ENCODE measurements around the gene GPBP1. TPM values are rescaled to one million over a fixed set of nuclear protein-coding genes. Genes with fewer than 3 reads are reported as not detected.

GPBP1 gene
- total RNA-seq, 1 donor, result 56.8 TPM

DNA sequence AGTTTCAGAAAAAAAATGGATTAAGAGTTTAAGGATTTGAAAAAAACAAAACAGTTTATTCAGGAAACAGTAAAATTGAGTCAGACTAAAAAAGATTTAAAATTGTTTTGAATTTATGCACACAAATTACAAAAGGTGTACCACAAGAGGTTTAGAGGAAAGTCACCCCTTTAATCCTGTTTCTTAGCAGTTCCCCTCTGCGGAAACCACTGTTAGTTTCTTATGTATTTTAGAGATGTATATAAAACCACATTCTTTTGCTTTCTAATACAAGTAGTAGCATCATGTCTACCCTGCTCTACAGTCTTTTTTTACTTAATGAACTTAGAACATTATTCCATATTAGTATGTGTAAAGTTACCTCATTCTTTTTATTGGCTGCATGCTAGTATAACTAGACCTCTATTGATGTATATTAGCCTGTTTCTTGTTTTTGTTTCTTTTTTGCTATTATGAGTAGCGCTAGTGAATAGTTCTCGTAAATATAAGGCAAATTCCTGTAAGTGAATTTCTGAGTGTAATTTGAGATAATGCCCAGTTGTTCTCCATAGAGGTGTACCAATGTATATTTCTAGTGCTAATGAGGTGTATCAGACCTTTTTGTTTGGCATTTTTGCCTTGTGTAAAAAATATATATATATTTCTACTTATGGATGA, 20.0 kb downstream of the GPBP1 start:
- Histone ChIP-seq H3K27ac (ENCODE audit: low read depth, low read length) (no peak overlapping the region), H3K4me3 (ENCODE audit: insufficient read depth, low read length) (no peak overlapping the region), H2AFZ (ENCODE audit: low read length) (no peak overlapping the region), H3K36me3 (ENCODE audit: insufficient read depth, low read length) (peaks cover 7% of the 10 kb centered on the region), H3K79me2 (ENCODE audit: insufficient read depth, low read length) (peaks cover 97% of the 10 kb centered on the region), H3K4me1 (ENCODE audit: insufficient read depth, low read length) (no peaks in the 10 kb centered on the region), H3K27me3 (ENCODE audit: insufficient read depth, low read length) (no peaks in the 10 kb centered on the region), H3K9me3 (ENCODE audit: low read depth, low read length) (no peaks in the 10 kb centered on the region), H3K4me2 (ENCODE audit: insufficient read depth, low read length) (no peak overlapping the region), H4K20me1 (ENCODE audit: insufficient read depth, low read length) (peaks cover 34% of the 10 kb centered on the region)
- no peak for DNase-seq (ENCODE audit: insufficient read length, low spot score, missing footprints)
- TF ChIP-seq, protein P1, sequence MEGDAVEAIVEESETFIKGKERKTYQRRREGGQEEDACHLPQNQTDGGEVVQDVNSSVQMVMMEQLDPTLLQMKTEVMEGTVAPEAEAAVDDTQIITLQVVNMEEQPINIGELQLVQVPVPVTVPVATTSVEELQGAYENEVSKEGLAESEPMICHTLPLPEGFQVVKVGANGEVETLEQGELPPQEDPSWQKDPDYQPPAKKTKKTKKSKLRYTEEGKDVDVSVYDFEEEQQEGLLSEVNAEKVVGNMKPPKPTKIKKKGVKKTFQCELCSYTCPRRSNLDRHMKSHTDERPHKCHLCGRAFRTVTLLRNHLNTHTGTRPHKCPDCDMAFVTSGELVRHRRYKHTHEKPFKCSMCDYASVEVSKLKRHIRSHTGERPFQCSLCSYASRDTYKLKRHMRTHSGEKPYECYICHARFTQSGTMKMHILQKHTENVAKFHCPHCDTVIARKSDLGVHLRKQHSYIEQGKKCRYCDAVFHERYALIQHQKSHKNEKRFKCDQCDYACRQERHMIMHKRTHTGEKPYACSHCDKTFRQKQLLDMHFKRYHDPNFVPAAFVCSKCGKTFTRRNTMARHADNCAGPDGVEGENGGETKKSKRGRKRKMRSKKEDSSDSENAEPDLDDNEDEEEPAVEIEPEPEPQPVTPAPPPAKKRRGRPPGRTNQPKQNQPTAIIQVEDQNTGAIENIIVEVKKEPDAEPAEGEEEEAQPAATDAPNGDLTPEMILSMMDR (IDR thresholded peaks at IDR 0.05; ENCODE audit: extremely low read depth, low read depth, low read length), result no peak

DNA sequence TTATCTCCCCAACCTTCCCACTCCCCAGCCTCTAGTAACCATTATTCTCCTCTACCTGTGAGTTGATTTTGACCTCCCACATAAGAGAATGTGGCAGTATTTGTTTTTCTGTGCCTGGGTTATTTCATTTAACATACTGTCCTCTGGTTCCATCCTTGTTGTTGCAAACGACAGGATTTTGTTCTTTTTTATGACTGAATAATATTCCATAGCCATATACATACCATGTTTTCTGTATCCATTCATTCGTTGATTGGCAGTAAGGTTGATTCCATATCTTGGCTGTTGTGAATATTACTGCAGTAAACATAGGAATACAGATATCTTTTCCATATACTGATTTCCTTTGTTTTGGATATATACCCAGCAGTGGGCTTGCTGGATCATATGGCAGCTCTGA, 20.8 kb downstream of the GPBP1 start:
- Histone ChIP-seq H3K4me3 (ENCODE audit: insufficient read depth, low read length) (no peak overlapping the region), H3K4me2 (ENCODE audit: insufficient read depth, low read length) (no peak overlapping the region), H3K4me1 (ENCODE audit: insufficient read depth, low read length) (no peaks in the 10 kb centered on the region), H3K27me3 (ENCODE audit: insufficient read depth, low read length) (no peaks in the 10 kb centered on the region), H2AFZ (ENCODE audit: low read length) (no peak overlapping the region), H3K27ac (ENCODE audit: low read depth, low read length) (no peak overlapping the region), H3K9me3 (ENCODE audit: low read depth, low read length) (no peaks in the 10 kb centered on the region), H3K36me3 (ENCODE audit: insufficient read depth, low read length) (peaks cover 7% of the 10 kb centered on the region), H4K20me1 (ENCODE audit: insufficient read depth, low read length) (peaks cover 34% of the 10 kb centered on the region), H3K79me2 (ENCODE audit: insufficient read depth, low read length) (peaks cover 96% of the 10 kb centered on the region)
- TF ChIP-seq, protein P1 (IDR thresholded peaks at IDR 0.05; ENCODE audit: extremely low read depth, low read depth, low read length), result no peak
- no peak for DNase-seq (ENCODE audit: insufficient read length, low spot score, missing footprints)

DNA sequence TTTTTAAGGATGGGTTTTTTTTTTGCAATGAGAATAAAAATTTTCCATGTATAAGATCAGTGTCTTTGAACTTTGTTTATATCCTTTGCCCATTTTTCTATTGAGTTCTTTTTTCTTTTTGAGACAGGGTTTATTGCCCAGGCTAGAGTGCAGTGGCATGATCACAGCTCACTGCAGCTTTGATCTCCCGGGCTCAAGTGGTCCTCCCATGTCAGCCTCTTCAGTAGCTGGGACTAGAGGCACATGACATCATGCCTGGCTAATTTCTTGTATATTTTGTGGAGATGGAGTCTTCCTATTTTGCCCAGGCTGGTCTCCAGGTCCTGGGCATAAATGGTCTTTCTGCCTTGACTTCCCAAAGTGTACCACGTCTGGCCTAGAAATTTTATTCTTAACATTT, 21.2 kb downstream of the GPBP1 start:
- no peak overlapping the region for H3K27ac ChIP-seq (ENCODE audit: low read depth, low read length)
- peaks cover 7% of the 10 kb centered on the region for H3K36me3 ChIP-seq (ENCODE audit: insufficient read depth, low read length)
- H2AFZ ChIP-seq (ENCODE audit: low read length), result no peak overlapping the region
- no peak for DNase-seq (ENCODE audit: insufficient read length, low spot score, missing footprints)
- no peaks in the 10 kb centered on the region for H3K4me1 ChIP-seq (ENCODE audit: insufficient read depth, low read length)
- H3K79me2 ChIP-seq (ENCODE audit: insufficient read depth, low read length), result peaks cover 96% of the 10 kb centered on the region
- H3K4me3 ChIP-seq (ENCODE audit: insufficient read depth, low read length), result no peak overlapping the region
- no peaks in the 10 kb centered on the region for H3K27me3 ChIP-seq (ENCODE audit: insufficient read depth, low read length)
- H3K9me3 ChIP-seq (ENCODE audit: low read depth, low read length), result no peaks in the 10 kb centered on the region
- H4K20me1 ChIP-seq (ENCODE audit: insufficient read depth, low read length), result peaks cover 30% of the 10 kb centered on the region
- TF ChIP-seq, protein P1 (IDR thresholded peaks at IDR 0.05; ENCODE audit: extremely low read depth, low read depth, low read length), result no peak
- H3K4me2 ChIP-seq (ENCODE audit: insufficient read depth, low read length), result no peak overlapping the region

DNA sequence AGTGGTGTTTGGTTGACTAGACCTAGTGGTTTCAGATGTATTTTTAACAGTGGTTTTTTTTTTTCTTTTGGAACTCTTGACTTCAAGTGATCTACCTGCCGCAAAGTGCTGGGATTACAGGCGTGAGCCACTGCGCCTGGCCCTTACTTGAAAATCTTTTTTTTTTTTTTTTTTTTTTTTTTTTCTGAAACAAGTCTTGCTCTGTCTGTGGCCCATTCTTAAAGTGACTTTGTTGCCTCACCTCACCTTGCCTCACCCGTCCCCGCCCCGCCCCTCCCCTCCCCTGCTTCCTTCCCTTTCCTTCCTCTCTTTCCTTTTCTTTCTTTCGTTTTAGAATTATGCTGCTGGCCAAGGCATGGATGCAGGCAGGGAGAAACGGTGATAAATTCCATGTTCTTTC, 26.0 kb downstream of the GPBP1 start:
- Histone ChIP-seq H3K27me3 (ENCODE audit: insufficient read depth, low read length) (no peaks in the 10 kb centered on the region), H3K4me1 (ENCODE audit: insufficient read depth, low read length) (no peaks in the 10 kb centered on the region), H2AFZ (ENCODE audit: low read length) (no peak overlapping the region), H3K79me2 (ENCODE audit: insufficient read depth, low read length) (peaks cover 96% of the 10 kb centered on the region), H4K20me1 (ENCODE audit: insufficient read depth, low read length) (peaks cover 33% of the 10 kb centered on the region), H3K4me2 (ENCODE audit: insufficient read depth, low read length) (no peak overlapping the region), H3K27ac (ENCODE audit: low read depth, low read length) (no peak overlapping the region), H3K4me3 (ENCODE audit: insufficient read depth, low read length) (no peak overlapping the region), H3K36me3 (ENCODE audit: insufficient read depth, low read length) (no peaks in the 10 kb centered on the region), H3K9me3 (ENCODE audit: low read depth, low read length) (no peaks in the 10 kb centered on the region)
- TF ChIP-seq, protein P1 (IDR thresholded peaks at IDR 0.05; ENCODE audit: extremely low read depth, low read depth, low read length), result no peak
- DNase-seq (ENCODE audit: insufficient read length, low spot score, missing footprints), result no peak
